Cardiac fibroblast (primary cell): ENCODE measurements around the gene FOXS1.
A peak's percentile ranks its signal among the peaks of the same experiment; 100 is the strongest.

ENCODE experiments used
- DNase-seq, 2 donors: peaks; one replicate each; pipeline versions ENCODE4 v3.0.0 to v3.0.0-alpha.2; 2010; ENCODE audit warnings: low read depth in 2 of 2
- H3K4me3 ChIP-seq, 2 donors: replicated peaks in 1 of 2; 1 replicate in 1 of 2; 2 replicates in 1 of 2; pipeline ENCODE4 v1.5.1; 2011; ENCODE audit warnings: low read depth in 2 of 2, low read length in 2 of 2, mild to moderate bottlenecking in 2 of 2, moderate library complexity in 1 of 2
- TF ChIP-seq, protein P1 (sequence below): IDR thresholded peaks from one replicate; pipeline ENCODE4 v1.5.1; 2011; ENCODE audit warnings: low read depth, mild to moderate bottlenecking, low read length, inconsistent platforms

The FOXS1 gene

DNA sequence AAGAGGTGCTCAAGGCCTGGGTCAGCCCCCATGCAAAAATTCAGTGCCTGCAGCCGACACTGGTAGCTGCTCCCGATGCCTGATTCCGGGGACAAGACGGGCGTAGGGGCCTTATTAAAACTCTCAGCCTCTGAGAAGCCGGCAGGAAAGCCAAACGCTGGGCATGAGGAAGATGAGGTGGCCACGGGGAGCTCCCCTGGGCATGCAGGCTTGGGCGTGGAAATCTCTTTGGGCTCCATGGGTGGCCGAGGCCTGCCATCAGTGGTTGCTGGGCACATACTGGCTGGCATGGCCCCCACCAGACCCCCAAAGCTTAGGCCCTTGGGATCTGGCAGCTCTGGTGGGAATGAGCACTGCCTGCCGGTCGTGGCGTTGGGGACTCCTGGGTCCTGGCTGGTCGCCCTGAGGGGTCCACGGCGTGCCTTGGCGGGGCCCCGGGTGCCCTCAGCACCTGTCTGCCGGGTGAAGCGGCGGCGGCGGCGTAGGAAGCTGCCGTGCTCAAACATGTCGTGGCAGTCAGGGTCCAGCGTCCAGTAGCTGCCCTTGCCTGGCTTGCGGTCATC is 586 bp downstream of the FOXS1 start:
- peak overlapping the region in 1 of 2 donors; percentile 62 for H3K4me3 ChIP-seq
- TF ChIP-seq, protein P1, sequence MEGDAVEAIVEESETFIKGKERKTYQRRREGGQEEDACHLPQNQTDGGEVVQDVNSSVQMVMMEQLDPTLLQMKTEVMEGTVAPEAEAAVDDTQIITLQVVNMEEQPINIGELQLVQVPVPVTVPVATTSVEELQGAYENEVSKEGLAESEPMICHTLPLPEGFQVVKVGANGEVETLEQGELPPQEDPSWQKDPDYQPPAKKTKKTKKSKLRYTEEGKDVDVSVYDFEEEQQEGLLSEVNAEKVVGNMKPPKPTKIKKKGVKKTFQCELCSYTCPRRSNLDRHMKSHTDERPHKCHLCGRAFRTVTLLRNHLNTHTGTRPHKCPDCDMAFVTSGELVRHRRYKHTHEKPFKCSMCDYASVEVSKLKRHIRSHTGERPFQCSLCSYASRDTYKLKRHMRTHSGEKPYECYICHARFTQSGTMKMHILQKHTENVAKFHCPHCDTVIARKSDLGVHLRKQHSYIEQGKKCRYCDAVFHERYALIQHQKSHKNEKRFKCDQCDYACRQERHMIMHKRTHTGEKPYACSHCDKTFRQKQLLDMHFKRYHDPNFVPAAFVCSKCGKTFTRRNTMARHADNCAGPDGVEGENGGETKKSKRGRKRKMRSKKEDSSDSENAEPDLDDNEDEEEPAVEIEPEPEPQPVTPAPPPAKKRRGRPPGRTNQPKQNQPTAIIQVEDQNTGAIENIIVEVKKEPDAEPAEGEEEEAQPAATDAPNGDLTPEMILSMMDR, result no peak
- no peak for DNase-seq

DNA sequence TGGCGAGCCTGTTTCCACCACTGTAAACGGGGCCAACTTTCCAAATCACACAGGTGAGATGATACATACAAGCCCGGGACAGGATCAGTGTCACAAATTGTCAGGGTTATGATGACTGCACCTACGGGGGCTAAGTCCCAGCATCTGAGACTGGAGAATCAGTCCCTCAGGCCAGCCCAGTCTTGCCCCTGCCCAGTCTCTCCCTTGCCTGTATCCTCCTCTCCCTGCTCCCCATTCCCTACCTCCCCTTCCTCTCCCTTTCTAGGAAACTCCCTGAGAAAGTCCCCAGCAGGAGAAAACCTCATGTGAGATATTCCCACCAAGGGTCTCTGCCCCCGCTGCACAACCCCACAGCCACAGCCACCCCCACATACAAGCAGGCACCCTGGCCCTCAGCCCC is 1.5 kb downstream of the FOXS1 start:
- no peak for DNase-seq
- TF ChIP-seq, protein P1, result no peak
- peak overlapping the region in 1 of 2 donors; percentile 62 for H3K4me3 ChIP-seq

DNA sequence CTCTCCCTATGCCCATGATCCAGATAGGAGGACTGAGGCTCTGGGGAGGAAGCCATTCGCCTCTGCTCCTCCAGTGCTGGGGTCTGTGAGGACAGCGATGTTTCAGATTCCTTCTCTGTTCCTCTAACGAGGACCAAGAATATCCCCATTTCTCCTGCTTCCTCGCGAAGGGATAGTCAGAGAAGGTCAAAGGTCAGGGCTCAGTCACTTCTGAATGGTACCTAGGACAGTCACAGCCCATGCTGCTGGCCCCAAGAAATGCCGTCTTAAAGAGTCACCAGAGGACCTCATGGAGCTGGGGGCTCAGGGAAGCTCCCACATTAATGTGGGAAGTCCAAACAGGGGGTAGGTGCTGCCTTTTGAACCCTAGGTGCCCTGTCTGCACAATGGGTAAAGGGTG is 2.1 kb downstream of the FOXS1 start:
- TF ChIP-seq, protein P1, result no peak
- peak overlapping the region in 1 of 2 donors; percentile 62 for H3K4me3 ChIP-seq
- peak in 1 of 2 donors; percentile 48 for DNase-seq

DNA sequence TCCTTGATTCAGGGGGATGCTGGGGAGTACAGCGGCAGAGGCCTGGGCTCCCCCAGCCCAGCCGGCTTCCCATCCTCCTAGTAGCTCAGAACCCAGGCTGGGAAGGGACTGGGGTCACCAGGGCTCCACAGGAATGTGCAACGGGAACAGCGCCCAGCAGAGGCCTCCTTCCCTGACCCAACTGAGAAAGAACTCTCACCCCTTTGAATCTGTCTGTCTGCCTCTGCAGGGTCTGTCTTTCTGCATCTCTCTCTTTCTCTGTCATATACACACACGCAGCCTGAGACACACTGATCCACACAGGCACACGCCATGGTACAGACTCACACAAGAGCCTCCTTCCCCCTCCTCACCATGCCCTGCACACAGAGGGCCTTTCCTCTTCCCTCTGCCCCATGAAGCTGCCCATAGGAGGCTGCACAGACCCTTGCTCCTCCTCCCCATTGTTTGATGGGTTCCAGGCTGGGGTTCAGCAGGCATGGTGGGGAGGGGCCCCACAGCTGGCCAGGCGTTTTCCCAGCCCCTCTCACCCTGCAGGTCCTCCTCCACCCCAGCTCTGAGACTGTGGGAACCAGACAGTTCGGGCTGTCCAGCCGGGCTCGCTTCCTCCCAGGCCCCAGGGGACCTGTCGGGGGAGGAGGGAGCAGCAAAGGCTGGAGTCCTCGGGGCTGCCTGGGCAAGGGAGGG is 2.8 kb downstream of the FOXS1 start:
- H3K4me3 ChIP-seq, result peak overlapping the region in 1 of 2 donors; percentile 62
- TF ChIP-seq, protein P1, result no peak
- DNase-seq, result peak; percentile 83 to 92

DNA sequence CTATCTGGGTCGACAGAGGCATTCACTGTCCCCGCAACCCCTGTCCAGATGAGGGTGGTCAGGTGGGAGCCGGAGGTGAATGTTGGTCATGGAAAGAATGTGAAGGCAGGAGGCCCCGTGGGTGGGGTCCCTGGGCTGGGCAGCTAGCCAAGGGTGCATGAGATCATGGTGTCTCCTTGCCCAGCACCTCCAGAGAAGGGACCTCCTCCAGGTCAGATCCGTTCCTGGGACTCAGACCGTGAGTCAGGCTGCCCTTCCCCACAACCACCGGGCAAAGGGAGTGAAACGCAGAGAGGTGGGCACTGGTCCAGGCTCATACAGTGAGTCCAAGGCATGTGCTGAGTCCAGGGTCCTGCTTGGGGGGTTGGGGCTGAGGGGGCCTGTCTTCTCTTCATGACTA is 3.5 kb downstream of the FOXS1 start:
- TF ChIP-seq, protein P1, result no peak
- peak; percentile 77 to 94 for DNase-seq

DNA sequence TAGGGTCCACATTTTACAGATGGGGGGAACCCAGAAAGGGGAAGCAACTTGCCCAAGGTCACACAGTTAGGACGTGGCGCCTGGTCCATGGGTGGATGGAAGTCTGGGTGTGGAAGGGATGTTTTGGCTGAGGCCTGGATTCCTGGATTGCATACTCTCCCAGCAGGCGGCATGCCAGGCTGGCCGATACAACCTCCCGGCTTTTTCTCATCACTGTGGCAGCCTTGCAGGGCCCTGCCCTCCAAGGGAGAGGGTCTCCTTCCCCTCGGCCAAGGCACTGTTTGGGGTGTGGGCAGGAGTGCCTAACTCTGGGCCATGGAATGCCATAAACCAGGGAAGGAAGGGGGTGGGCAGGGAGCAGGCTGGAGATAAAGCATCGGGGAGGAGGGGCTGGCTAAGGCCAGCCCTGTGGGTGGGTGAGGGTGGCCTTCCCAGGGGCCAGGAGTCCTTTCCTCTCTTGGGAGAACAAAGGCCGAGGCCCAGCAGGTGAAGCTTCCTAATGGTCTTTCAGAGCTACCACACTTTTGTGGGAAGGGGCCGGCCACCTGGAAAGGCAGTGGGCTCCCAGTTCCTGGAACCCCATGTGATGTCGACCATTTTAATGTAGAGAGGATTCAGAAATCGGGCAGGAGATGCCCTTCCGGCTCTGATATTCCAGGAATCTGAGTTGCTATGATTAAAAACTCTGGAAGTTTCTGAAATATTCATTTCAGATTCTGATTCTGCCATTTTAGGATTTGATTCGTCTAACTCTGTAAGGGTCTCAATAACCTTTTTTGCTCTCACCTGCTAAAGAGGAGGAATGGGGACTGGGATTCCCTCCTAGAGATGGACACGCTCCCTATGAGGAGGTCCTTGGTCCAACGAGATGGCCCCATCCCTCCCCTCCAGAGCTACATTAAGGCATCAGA is 4.2 kb downstream of the FOXS1 start:
- TF ChIP-seq, protein P1, result no peak
- H3K4me3 ChIP-seq, result no peak overlapping the region
- DNase-seq, result peak; percentile 41 to 47

More for the DNA sequence above, 3.5 kb downstream of the FOXS1 start:
- H3K4me3 ChIP-seq, result peak overlapping the region in 1 of 2 donors; percentile 62
